RPMI7951 (cell line): ENCODE results near the gene PLA2G2D. TPM values are rescaled to one million over a fixed set of nuclear protein-coding genes. Genes with fewer than 3 reads are reported as not detected.

Experiments used
- DNase-seq: peaks from one replicate; pipeline ENCODE4 v3.0.0-alpha.2; 2012; ENCODE audit warnings: low read depth
- total RNA-seq: library from RNA; depleted of rRNA; stranded (reverse); fragments of >200 nt; shearing (Covaris generic); gene quantifications from 2 replicates; pipeline ENCODE4 v1.2.3, GENCODE V29; 2014; rRNA removed

PLA2G2D gene, protein sequence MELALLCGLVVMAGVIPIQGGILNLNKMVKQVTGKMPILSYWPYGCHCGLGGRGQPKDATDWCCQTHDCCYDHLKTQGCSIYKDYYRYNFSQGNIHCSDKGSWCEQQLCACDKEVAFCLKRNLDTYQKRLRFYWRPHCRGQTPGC
- not detected in 2 replicates for total RNA-seq

DNA sequence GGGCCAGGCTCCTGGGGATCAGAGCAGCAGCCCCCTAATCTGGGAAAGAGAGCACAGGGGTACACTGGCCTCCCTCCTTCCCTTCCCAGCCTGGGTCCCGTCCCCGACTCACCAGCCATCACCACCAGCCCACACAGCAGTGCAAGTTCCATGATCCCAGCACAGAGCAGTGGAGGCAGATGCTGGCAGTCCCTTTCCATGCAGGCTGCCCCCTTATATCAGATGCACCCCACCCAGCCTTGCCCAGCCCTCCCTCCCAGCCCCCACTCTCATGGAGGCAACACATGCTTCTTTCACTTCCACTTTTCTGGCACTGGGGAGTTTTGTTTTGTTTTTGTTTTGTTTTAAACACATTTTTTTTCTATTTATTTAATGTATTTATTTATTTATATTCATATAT lies at the start of gene PLA2G2D:
PLA2G2D (minus strand) TSS at position 190 of the 400 bp plus-strand sequence; CDS start at position 152, 38 bp downstream.
- DNase-seq = no peak

DNA sequence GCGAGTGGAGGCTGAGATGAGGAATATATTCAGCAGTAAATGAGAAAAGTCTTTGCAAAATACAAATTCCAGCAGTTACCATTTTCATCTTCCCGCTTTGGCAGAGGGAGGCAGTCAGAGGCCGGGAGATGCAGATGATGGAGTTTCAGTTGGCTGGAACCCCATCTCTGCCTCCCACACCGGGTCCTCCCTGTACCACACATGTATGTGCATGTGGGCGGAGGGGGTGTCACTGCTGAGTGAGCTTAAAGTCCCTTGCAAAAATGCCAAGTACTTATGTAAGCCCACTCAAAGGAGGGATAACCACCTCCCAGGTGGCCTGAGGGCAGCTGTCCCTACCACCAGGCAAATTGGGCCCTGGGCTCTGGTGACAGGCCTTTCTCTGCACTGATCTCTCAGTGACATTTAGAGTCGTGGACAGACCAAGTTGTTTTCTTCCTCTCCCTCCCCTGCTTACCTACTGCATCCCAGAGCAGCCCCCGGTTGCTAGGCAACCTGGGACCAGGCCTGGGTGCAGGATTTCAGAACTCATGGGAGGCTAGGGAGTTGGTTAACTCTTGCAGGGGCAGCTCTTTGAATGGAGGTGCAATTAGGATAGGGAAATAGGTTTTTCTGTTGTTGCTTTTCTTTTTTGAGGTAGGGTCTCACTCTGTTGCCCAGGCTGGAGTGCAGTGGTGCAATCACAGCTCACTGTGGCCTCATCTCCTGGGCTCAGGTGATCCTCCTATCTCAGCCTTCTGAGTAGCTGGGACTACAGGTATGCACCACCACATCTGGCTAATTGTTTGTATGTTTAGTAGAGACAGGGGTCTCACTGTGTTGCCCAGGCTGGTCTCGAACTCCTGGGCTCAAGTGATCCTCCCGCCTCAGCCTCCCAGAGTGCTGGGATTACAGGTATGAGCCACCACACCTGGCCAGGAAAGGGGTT lies 49.5 kb upstream of the PLA2G2D start:
- no peak for DNase-seq

DNA sequence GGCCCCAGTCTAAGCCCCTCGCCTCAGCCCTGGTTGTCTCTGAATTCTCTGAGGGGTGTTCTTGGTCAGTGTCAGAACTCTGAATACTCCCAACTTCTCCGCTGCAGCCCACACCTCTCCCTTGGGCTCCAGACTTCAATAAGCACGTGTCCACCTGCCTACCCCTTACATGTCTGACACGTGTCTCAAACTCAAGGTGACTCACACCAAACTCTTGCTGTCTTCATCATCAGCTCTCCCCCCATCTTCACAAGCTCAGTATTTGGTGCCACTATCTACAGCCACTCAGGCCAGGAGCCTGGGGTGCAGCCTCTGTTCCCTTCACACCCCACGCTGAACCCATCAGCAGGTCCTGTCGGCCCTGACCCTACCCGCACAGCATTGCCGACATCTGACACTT lies 47.8 kb upstream of the PLA2G2D start:
- DNase-seq = no peak

DNA sequence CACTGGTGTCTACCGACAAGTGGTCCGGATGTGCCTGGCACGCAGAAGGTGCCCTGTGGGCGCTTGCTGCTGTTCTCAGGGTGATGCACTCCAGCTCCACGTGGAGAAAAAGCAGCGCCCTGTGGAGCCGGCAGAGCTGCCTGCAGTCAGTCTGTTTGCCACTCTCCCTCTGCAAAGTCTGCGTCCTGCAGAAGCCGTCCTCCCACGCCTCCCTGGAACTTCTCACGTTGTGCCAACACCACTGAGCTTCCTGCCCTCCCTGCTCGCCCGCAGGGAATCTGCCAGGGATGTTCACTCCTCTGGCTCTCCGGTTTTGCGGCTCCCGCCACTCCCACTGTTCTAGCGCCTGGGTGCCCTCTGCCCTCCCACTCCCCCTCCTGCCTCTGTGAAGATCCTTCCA lies 46.7 kb upstream of the PLA2G2D start:
- DNase-seq = peak; percentile 75

DNA sequence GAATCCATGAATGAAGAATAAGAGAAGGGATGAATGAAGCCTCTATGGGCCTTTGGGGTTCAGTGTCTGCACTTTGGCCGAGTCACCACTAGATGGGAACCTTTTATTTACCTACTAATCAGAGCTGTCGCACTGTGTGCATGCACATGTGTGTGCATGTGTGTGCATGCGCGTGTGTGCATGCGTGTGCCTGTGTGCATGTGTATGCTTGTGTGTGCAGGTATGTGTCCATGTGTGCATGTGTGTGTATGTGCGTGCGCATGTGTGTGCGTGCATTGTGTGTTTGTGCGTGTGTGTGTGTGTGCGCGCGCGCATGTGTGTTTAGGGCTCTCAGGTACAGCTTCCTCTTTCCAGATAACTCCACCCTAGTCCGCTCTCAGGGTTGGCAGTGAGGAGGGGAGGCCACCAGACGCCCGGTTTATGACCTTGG lies 46.2 kb upstream of the PLA2G2D start:
- peak; percentile 39 for DNase-seq

DNA sequence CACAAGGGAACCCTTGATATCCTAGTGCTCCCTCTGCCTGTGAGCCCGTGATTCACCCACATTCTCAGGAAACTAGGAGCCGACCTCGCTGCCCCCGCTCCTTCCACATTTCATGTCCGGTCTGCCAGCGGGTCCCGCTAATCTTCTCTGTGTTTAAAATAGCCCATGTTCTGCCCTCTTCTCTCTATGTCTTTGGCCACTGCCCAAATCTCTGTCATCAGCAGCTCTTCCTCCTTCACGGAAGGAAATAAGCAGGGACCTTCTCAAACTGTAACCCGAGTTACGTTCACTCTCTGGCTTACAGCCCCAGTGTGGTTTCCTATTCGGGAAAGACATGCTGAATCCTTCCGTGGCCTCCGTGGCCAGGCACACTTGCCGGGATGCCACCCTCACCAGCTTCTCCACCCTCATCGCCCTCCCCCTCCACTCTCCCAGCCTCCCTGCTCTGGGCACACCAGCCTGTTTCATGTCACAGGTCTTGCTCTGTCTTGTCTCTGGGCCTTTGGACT lies 45.4 kb upstream of the PLA2G2D start:
- peak; percentile 58 for DNase-seq

DNA sequence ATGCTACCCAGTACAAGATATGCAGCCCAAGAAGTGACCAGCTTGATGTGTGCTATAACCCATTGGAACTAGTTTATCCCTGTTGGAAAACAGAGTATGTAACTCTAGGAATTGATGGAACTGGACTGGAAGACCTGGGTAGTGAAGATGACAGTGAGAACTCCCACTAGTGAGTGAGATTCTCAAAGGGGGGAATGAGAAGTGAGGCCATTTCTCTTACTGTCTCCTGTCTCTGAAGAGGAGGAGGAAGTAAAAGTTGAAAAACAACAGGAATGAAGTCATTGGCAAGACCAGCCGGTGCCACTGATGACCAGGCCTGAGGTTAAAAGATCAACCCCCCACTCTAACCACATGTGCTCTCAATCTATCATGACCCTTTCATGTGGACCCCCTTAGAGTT lies 40.7 kb upstream of the PLA2G2D start:
- DNase-seq = peak; percentile 20

DNA sequence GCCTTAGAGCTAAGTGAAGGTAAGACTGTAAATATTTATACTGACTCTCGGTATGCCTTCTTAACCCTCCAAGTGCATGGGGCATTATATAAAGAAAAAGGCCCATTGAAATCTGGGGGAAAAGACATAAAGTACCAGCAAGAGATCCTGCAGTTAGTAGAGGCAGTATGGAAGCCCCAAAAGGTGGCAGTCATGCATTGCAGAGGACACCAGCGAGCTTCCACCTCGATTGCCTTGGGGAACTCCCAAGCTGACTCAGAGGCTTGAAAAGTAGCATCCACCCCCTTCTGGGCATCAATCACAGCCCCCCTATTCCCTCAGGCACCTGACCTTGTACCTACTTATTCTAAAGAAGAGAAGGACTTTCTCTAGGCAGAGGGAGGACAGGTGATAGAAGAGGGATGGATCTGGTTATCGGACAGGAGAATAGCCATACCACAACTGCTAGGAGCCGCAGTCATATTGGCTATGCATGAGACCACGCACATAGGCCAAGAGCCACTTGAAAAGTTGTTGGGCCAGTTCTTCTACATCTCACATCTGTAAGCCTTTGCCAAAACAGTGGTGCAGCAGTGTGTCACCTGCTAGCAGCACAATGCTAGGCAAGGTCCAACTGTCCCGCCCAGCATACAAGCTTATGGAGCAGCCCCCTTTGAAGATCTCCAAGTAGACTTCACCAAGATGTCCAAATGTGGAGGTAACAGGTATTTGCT lies 39.2 kb upstream of the PLA2G2D start:
- no peak for DNase-seq

DNA sequence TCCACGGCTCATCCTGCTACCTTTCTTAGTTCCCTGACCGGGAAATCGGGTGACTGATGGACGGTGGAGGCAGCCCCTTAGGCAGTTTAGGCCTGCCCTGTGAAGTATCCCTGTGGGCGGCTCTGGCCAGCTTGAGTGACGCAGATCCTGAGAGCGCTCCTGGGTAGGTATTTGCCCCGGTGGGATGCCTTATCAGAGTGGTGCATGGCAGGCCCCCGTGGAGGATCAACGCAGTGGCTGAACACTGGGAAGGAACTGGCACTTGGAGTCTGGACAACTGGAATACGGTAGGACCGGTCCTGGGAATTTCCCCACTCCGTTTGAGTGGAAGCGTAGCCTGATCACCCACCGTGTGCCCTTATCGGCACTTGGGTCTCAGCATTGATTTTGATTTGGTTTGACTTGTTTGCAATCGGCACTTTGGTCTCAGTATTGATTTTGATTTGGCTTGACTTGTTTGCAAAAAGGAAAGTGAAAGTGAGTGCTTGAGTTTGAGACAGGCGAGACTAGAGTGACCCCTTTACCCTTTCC lies 35.0 kb upstream of the PLA2G2D start:
- DNase-seq = peak; percentile 24

DNA sequence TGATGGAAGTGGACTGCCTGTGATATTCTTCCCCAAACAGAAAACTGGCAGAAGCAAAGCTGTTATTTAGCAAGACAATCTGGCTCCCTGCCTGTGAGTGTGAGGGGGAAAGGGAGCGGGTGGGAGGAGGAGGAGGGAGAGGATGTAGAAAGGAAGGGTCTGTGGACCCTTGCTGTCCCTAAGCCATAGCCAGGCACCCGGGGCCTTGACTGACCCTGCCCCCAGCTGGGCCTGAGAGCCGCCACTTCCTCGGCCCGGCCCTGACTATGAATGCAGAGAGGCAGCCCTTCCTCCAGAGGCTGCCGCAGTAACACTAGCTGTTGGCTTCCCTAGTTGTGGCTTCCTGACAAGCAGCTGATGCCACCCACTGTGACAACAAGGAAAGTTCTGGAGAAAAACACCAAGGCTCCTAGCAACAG lies 33.7 kb upstream of the PLA2G2D start:
- DNase-seq = no peak

DNA sequence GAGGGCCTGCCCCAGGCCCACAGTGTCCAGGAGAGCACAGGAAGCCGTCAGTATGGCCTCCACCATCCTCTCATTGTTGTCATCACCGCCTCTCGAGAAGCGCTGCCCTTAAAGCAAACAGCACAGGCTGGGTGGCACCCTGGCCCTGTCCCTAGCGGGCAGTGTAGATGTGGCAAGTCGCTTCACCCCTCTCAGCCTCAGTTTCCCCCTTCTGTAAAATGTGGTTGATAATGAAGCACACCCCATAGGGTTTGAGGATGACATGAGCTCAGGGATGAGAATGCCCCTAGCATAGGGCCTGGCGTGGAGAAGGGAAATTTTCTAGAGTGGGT lies 33.2 kb upstream of the PLA2G2D start:
- DNase-seq = no peak

DNA sequence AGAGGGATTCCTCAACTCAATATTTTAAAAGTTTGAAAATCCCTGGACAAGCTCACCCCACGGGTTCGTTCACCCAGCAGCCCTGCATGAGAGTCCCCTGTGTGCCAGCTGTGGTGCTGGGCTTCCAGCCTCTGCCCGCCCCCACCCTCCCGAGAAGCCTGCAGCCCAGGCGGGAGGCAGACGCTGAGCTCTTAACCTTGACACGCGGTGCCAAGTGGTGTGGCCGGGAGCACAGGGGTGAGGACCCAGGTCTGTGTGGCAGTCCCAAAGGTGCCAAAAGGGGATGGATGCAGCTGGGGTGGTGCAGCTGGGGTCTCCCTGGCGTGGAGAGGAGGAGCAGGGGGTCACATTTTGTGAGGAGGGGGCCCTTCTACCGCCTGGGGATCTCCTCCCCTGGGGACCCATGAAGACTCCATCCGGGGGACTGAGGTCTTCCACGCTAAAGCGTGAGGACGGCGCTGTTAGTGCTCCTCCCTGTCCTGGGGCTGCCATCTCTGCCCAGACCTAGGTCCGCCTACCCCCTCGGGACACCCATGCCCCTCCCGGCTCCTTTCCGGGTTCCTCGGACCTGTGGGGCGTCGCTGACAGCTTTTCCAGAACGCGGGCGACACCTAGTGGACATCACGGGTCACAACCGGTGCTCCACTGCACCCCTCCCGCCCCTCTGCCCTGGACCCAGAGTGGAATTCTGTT lies 32.7 kb upstream of the PLA2G2D start:
- DNase-seq = peak; percentile 75

DNA sequence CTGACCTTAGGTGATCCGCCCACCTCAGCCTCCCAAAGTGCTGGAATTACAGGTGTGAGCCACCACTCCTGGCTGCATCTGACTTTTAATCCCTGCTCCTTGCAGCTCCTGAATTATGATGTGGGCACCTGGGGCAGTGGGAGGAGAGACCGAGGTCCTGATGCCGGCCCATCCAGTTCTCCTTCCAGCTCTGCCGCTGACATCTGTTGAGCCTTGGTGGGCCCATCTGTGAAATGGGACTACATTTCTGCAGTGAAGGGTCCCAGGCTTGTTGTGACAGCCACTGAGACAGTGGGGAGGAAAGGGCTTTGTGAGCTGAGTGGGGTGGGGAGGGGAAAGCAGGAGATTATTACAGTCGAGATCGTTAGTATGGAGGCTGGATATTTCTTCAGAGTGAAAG lies 31.6 kb upstream of the PLA2G2D start:
- DNase-seq = no peak

DNA sequence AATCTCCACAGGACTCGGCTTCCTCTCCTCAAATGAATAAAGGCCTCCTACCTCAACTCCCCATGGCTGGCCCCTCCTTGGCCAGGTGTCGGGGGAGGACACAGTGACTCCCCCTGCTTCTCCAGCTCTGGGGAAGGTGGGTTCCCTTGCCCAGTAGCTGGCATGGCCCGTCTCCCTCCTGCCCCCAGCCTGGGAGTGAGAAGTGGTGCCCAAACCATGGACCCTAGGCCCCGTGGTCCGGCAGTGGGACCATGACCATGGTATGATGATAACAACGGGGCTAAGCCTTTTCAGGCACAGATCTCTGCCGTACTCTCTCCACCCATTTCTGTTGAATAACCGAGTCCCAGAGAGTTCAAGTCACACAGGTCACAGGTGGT lies 31.0 kb upstream of the PLA2G2D start:
- DNase-seq = no peak

DNA sequence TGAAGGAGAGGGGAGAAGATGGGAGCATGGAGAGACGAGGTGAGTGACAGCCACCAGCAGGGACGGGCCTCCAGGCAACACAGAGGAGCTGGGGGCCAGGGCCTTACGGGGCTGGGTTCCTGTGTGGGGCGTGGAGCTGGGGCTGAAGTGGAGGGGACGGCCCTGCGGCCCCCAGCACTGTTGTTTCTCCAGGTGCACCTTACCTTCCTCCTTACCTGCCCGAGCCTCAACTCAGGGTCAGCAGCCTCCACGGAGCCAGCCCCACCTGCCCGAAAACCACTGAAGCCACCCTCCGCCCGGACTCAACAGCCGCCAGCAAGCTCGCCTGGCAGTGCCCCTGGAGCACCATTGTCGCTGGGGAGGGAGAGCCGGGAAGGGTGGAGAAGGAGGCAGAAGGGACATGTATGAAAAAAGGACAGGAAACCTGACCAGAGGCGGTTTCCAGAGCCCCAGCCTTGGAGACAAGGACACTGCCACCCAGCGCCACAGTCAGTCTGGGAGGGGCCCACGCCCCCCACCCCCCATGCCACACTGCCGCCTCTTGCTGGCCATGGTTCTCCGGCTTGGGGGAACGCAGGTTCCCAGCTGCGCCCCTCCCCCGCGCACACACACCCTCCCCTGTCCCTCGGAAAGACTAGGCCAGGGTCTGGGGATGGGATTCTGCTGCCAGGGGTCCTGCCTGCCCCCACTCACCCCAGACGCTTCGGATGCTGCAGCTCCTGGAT lies 30.4 kb upstream of the PLA2G2D start:
- DNase-seq = no peak

DNA sequence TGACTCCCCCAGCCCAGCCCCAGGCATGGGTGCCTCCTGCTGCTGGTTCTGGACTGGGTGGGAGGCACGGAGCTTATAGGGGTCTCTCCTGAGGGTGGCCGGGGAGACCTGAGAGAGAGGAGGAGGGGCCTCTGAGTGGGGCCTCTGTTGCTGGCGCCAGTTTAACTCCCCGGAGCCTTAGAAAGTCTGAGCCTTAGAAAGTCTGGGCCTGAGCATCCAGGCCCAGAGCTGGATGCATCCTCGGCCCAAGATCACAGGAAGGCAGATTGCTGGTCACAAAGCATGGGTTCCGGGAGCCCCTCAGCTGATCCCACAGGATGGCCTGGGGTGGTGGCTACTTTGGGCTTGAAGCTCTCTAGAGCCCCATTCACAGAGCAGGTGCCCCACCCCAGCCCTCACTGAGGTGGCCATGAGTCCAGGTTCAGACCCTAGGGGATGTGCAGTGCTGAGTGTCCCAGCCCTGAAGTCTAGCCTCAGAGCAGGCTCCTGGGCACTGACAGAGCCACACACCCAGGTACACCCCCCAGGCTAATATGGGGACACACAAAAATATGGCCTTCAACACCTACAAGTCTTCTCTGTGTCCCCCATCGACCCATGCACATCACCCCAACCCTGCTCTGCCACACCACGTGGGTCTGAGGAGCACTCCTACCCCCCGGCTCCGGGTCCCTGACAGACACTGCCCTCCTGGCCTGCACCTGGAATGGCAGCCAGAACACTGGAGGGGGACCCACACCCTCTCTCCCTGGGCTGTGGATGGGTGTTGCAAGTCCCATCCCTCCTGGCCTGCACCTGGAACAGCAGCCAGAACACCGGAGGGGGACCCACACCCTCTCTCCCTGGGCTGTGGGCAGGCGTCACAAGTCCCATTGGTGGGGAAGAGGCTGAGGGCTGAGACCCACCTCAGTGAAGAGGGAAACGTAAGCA lies 29.5 kb upstream of the PLA2G2D start:
- no peak for DNase-seq

DNA sequence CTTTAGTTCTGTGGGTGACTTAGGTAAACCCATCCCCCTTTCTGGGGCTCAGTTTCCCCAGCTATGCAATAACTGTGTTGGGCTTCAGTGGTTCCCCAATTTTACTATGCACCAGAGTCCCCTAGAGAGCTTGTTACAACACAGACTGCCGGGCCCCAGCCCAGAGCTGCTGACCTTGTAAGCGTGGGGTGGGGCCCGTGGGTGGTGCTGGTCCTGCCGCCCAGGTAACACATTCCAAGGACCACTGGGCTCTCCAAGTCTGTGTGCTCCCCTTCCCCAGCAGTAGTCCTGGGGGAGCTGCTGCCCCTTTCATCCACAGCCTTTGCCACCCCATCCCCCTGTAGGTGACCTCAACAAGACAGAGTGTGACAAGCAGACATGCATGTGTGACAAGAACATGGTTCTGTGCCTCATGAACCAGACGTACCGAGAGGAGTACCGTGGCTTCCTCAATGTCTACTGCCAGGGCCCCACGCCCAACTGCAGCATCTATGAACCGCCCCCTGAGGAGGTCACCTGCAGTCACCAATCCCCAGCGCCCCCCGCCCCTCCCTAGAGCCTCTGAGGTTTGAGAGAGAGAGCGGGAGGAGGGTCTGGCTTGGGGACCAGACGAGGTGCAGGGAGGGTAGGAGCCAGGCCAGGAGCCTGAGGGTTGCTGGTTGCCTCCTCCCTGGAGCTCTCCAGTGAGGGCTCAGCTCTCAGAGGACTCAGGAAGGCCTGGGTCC lies 28.7 kb upstream of the PLA2G2D start:
- no peak for DNase-seq

DNA sequence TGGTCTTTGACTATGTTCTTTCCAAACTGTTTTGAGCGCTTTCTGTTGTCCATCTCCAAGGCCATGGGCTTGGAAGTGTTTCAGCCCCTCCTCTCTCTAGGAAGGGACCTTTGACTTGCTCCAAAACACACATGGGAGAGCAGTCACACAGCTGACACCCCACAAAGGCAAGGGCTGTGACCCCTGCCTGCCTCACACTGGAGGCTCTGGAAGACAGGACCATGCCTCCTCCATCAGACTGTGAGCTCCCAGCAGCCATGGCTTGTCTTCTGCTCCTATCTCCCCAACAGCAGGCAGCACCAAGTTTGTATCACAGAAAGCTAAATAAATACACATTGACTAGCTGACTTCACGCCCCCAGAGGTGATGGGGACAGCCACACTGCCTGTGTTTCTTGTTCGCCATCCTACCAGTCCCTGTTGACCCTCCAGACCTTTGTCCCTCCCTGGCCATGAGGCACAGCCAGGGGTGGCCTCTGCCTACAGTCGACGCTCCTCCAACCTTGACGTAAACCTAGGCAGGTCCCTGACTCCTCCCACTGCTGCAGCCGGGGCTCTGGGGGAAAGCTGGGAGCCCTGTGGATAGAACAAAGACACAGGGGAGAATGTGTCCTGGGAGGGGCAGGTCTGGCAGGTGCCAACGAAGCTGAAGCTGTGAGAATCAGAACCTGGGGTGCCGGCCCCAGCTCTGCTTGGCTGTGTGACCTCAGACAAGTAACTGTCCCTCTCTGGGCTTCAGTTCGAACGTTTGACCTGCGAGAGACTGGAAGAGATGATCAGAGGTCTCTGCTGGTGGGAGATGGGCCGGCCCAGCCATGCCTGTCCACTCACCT lies 24.6 kb upstream of the PLA2G2D start:
- DNase-seq = no peak
